ENCODE measurements around the gene SEPTIN1. TPM values are rescaled to one million over a fixed set of nuclear protein-coding genes. Genes with fewer than 3 reads are reported as not detected.

The SEPTIN1 gene
- total RNA-seq = 100 to 1,000 TPM; 155 to 159 TPM

- POLR2A ChIA-PET = interaction anchor here (0.6 to 1.5 kb wide), 8 partner anchors 9 to 277 kb away, joined by 3 to 8 read pairs (median 4); partner anchors contain the start of genes DCTPP1 and ZNF771
- intact Hi-C loops (cut with DNase I, micrococcal nuclease) = loop anchor here (1.0 to 2.0 kb wide), 3 partner anchors 13 to 27 kb away; partner anchors contain the start of genes ZNF48 (in 1 of the 2) and ZNF771 (in 1 of the 2)
- peak within 1 kb of the TSS; percentile 98 for H3K27ac Mint-ChIP-seq
Observed at GRCh38 chr16:30382111-30382881, at the start of gene SEPTIN1. Gene SEPTIN1, minus strand, starts transcription at chr16:30382561. Its CDS starts 19 bp downstream, at chr16:30382542.

GRCh38 chr16:30430428-30430970 lies 48.1 kb upstream of the SEPTIN1 start:
- DNase-seq = no peak
- Mint-ChIP-seq H3K9me3 (ENCODE audit: low read depth) (no peaks in the 10 kb centered on the region), H3K36me3 (ENCODE audit: low read depth) (peaks cover 27% of the 10 kb centered on the region), H3K27ac (no peak overlapping the region), H3K27me3 (no peaks in the 10 kb centered on the region), H3K4me1 (peaks cover 34% of the 10 kb centered on the region), H3K4me3 (no peak overlapping the region)
- ChIA-PET CTCF (interaction anchor here (0.6 to 5.6 kb wide), 41 partner anchors 9 to 338 kb away, joined by 3 to 56 read pairs (median 6); partner anchors contain the start of genes ITGAL, PRR14, SEPHS2 and SEPTIN1), POLR2A (interaction anchor here (0.9 to 1.5 kb wide), 24 partner anchors 11 to 267 kb away, joined by 3 to 16 read pairs (median 4); partner anchors contain the start of genes CD2BP2, ITGAL, PRR14 and SEPTIN1)
- intact Hi-C loops (cut with DNase I, micrococcal nuclease) = loop anchor here (1.0 to 5.0 kb wide), 23 partner anchors 15 to 228 kb away; partner anchors contain the start of genes FBRS (in 2 of the 2), SEPHS2 (in 2 of the 2), ITGAL (in 1 of the 2) and PRR14 (in 1 of the 2)
- peak; percentile 20 for ATAC-seq

More at GRCh38 chr16:30382111-30382881, at the start of gene SEPTIN1:
- peaks cover 47% of the 10 kb centered on the region for H3K4me1 Mint-ChIP-seq
- H3K4me3 Mint-ChIP-seq = peak within 1 kb of the TSS; percentile 84
- H3K9me3 Mint-ChIP-seq (ENCODE audit: low read depth) = no peaks in the 10 kb centered on the region
- ATAC-seq (peak; percentile 50), DNase-seq (peak; percentile 89)
- H3K36me3 Mint-ChIP-seq (ENCODE audit: low read depth) = peaks cover 30% of the 10 kb centered on the region
- CTCF ChIA-PET = interaction anchor here (0.5 to 2.5 kb wide), 12 partner anchors 11 to 431 kb away, joined by 3 to 18 read pairs (median 4); partner anchors contain the start of genes DCTPP1, TBC1D10B and ZNF48
- H3K27me3 Mint-ChIP-seq = no peaks in the 10 kb centered on the region

- DNase-seq (peak; percentile 97), ATAC-seq (peak; percentile 96)
- ChIA-PET POLR2A (interaction anchor here (0.6 to 1.5 kb wide), 30 partner anchors 10 to 712 kb away, joined by 3 to 16 read pairs (median 4); partner anchors contain the start of genes CD2BP2, ITGAL, PRR14 and SEPTIN1), CTCF (interaction anchor here (0.6 to 5.6 kb wide), 54 partner anchors 9 to 337 kb away, joined by 3 to 56 read pairs (median 5); partner anchors contain the start of genes ITGAL, PRR14, SEPHS2 and SEPTIN1)
- H3K9me3 Mint-ChIP-seq (ENCODE audit: low read depth) = no peaks in the 10 kb centered on the region
- H3K4me3 Mint-ChIP-seq = no peak within 1 kb of the TSS
- no peak within 1 kb of the TSS for H3K27ac Mint-ChIP-seq
- peaks cover 27% of the 10 kb centered on the region for H3K36me3 Mint-ChIP-seq (ENCODE audit: low read depth)
- peaks cover 31% of the 10 kb centered on the region for H3K4me1 Mint-ChIP-seq
- H3K27me3 Mint-ChIP-seq = no peaks in the 10 kb centered on the region
- intact Hi-C loops (cut with DNase I, micrococcal nuclease) = loop anchor here (1.0 to 5.0 kb wide), 23 partner anchors 15 to 229 kb away; partner anchors contain the start of genes FBRS (in 2 of the 2), SEPHS2 (in 2 of the 2), ITGAL (in 1 of the 2) and PRR14 (in 1 of the 2)
Observed at GRCh38 chr16:30429678-30430427, 47.5 kb upstream of the SEPTIN1 start, which contains the start of gene DCTPP1. Gene DCTPP1, minus strand, starts transcription at chr16:30430030. Its CDS starts 50 bp downstream, at chr16:30429980.

GRCh38 chr16:30429418-30429677 lies 47.0 kb upstream of the SEPTIN1 start:
- ATAC-seq (no peak), DNase-seq (no peak)
- Mint-ChIP-seq H3K4me3 (no peak overlapping the region), H3K27me3 (no peaks in the 10 kb centered on the region), H3K36me3 (ENCODE audit: low read depth) (peaks cover 31% of the 10 kb centered on the region), H3K27ac (no peak overlapping the region), H3K4me1 (peaks cover 26% of the 10 kb centered on the region), H3K9me3 (ENCODE audit: low read depth) (no peaks in the 10 kb centered on the region)
- ChIA-PET POLR2A (interaction anchor here (0.6 to 1.5 kb wide), 30 partner anchors 9 to 713 kb away, joined by 3 to 16 read pairs (median 4); partner anchors contain the start of genes CD2BP2, ITGAL, PRR14 and SEPTIN1), CTCF (interaction anchor here (0.7 to 5.6 kb wide), 50 partner anchors 10 to 268 kb away, joined by 3 to 56 read pairs (median 6); partner anchors contain the start of genes ITGAL, PRR14, SEPHS2 and SEPTIN1)
- intact Hi-C loops (cut with DNase I, micrococcal nuclease) = no loop called here

- DNase-seq (no peak), ATAC-seq (no peak)
- intact Hi-C loops (cut with DNase I, micrococcal nuclease) = no loop called here
- Mint-ChIP-seq H3K4me3 (no peak overlapping the region), H3K27ac (peak overlapping the region; percentile 78), H3K27me3 (no peaks in the 10 kb centered on the region), H3K36me3 (ENCODE audit: low read depth) (peaks cover 41% of the 10 kb centered on the region), H3K4me1 (peaks cover 18% of the 10 kb centered on the region), H3K9me3 (ENCODE audit: low read depth) (no peaks in the 10 kb centered on the region)
- ChIA-PET CTCF (interaction anchor here (0.6 to 5.6 kb wide), 2 partner anchors 9 to 16 kb away, joined by 3 to 56 read pairs; no protein-coding TSS in a partner anchor), POLR2A (no interaction called here)
Observed at GRCh38 chr16:30428055-30428454, 45.7 kb upstream of the SEPTIN1 start.

- ATAC-seq (no peak), DNase-seq (no peak)
- Mint-ChIP-seq H3K4me3 (no peak overlapping the region), H3K27me3 (no peaks in the 10 kb centered on the region), H3K27ac (no peak overlapping the region), H3K36me3 (ENCODE audit: low read depth) (peaks cover 50% of the 10 kb centered on the region), H3K9me3 (ENCODE audit: low read depth) (no peaks in the 10 kb centered on the region), H3K4me1 (peaks cover 22% of the 10 kb centered on the region)
- ChIA-PET POLR2A (interaction anchor here (2.5 kb wide), 1 partner anchor 9 kb away, joined by 9 read pairs; the partner anchor contains the start of gene DCTPP1), CTCF (interaction anchor here (4.3 kb wide), 1 partner anchor 9 kb away, joined by 56 read pairs; the partner anchor contains the start of gene DCTPP1)
- intact Hi-C loops (cut with DNase I, micrococcal nuclease) = no loop called here
Observed at GRCh38 chr16:30421010-30421409, 38.6 kb upstream of the SEPTIN1 start.

- CTCF ChIA-PET = interaction anchor here (0.7 to 4.3 kb wide), 18 partner anchors 9 to 210 kb away, joined by 3 to 56 read pairs (median 4); partner anchors contain the start of genes DCTPP1, TBC1D10B, ZNF48 and ZNF764
- DNase-seq = peak; percentile 31
- H3K36me3 Mint-ChIP-seq (ENCODE audit: low read depth) = peaks cover 43% of the 10 kb centered on the region
- H3K4me1 Mint-ChIP-seq = peaks cover 30% of the 10 kb centered on the region
- POLR2A ChIA-PET = interaction anchor here (0.7 to 2.5 kb wide), 12 partner anchors 9 to 235 kb away, joined by 3 to 14 read pairs (median 6); partner anchors contain the start of genes CORO1A, DCTPP1, ITGAL and SEPTIN1
- H3K27me3 Mint-ChIP-seq = no peaks in the 10 kb centered on the region
- H3K4me3 Mint-ChIP-seq = peak overlapping the region; percentile 49
- no peaks in the 10 kb centered on the region for H3K9me3 Mint-ChIP-seq (ENCODE audit: low read depth)
- no peak for ATAC-seq
- intact Hi-C loops (cut with DNase I, micrococcal nuclease) = loop anchor here in 1 of 2 experiments (1.0 kb wide), 1 partner anchor 117 kb away; no protein-coding TSS in a partner anchor
- peak overlapping the region; percentile 69 for H3K27ac Mint-ChIP-seq
Observed at GRCh38 chr16:30418350-30419181, 36.2 kb upstream of the SEPTIN1 start.

GRCh38 chr16:30417529-30418349 lies 35.4 kb upstream of the SEPTIN1 start:
- H3K27me3 Mint-ChIP-seq = no peaks in the 10 kb centered on the region
- peak; percentile 94 for DNase-seq
- H3K4me3 Mint-ChIP-seq = peak overlapping the region; percentile 49
- intact Hi-C loops (cut with DNase I, micrococcal nuclease) = loop anchor here (1.0 to 2.0 kb wide), 3 partner anchors 22 to 281 kb away; partner anchors contain the start of genes ZNF48 (in 2 of the 2) and SRCAP (in 1 of the 2)
- H3K27ac Mint-ChIP-seq = no peak overlapping the region
- peaks cover 31% of the 10 kb centered on the region for H3K4me1 Mint-ChIP-seq
- H3K36me3 Mint-ChIP-seq (ENCODE audit: low read depth) = peaks cover 43% of the 10 kb centered on the region
- ChIA-PET CTCF (interaction anchor here (0.7 to 4.3 kb wide), 20 partner anchors 8 to 211 kb away, joined by 3 to 56 read pairs (median 4); partner anchors contain the start of genes DCTPP1, SEPTIN1, TBC1D10B and ZNF48), POLR2A (interaction anchor here (0.7 to 1.6 kb wide), 12 partner anchors 9 to 234 kb away, joined by 3 to 14 read pairs (median 6); partner anchors contain the start of genes CORO1A, DCTPP1, ITGAL and SEPTIN1)
- peak; percentile 92 for ATAC-seq
- H3K9me3 Mint-ChIP-seq (ENCODE audit: low read depth) = no peaks in the 10 kb centered on the region

Data from activated CD4-positive, alpha-beta T cell treated with anti-CD3 and anti-CD28 coated beads for 36 hours (primary cell).